ENCODE results near the gene AGAP1.

AGAP1 gene

DNA sequence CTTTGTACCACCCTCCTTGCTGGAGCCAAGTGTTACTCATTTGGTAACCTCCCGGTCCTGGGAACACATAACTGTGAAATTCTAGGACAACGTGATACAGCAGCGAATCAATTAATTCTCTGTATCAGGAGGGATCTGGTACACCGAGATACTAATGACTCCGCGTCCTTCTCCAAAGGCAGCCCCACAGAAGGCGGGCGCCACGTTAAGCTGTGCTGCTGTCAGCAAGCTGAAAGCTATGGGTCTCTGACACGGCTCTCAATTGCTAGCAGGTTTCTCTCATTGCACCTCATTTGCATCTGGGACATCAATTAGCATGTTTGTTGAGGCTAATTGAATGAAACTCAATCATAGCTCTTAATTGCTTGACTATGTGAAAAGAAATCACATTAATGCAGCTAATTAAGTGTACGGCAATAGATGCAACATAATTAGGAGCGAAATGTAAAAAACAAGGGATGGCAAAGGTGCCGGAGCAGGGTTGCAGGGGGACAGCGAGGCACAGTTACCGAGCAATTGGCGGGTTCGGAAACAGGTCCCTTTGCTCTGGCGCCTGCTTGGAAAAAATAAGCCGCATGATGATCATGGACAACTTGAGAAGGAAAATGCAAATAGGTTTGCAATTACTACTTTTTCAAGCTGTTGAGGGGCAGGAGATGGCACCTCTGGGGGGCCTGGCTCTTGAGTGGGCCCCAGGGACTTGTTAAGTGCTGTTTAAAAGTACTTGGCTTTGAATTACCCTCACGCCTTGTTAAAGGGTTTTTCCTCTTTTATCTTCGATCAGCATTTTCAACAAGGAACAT, 410.1 kb downstream of the AGAP1 start:
- DNase-seq, result peak; percentile 78

DNA sequence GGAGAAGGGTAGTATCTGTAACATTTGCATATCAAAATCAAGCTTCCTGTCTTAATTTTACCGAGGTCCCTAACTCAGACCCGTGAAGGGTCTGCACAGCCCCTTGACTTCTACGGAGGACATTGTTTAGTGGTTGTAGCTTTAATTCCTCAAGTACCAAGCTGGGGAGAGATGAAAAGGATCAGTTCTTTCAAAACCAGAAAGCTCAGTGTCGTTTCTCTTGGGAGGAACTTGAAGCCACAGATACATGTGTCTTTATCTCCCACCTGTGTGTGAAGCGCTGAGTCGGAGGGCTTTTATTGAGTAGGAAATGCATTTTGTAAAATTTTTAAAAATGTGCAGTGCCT, 410.7 kb downstream of the AGAP1 start:
- no peak for DNase-seq

DNA sequence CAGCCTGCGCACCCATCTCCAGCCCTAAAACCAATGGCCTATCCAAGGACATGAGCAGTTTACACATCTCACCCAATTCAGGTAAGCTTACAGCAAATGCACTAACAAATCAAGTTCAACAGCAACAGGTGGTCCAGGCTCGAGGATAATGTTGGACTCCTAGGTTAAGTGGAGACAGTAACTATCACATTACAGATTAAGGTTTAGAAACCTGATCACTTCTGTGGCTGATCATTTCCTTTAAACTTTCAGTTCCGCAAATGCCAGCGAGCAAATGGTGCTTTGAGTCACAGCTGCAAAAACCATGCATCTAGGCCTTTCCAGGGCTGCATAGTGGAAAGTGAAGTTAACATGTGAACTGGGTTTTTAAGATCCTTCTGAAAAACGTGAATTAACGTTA, 415.0 kb downstream of the AGAP1 start:
- DNase-seq, result peak; percentile 47

- DNase-seq, result no peak
Observed at GRCh38 chr2:235909358-235909757, 415.5 kb downstream of the AGAP1 start.

- DNase-seq, result no peak
Observed at GRCh38 chr2:235910067-235910466, 416.2 kb downstream of the AGAP1 start.

GRCh38 chr2:235911125-235911524, 417.3 kb downstream of the AGAP1 start:
- DNase-seq, result no peak

GRCh38 chr2:235911633-235912233, 417.9 kb downstream of the AGAP1 start:
- no peak for DNase-seq

DNA sequence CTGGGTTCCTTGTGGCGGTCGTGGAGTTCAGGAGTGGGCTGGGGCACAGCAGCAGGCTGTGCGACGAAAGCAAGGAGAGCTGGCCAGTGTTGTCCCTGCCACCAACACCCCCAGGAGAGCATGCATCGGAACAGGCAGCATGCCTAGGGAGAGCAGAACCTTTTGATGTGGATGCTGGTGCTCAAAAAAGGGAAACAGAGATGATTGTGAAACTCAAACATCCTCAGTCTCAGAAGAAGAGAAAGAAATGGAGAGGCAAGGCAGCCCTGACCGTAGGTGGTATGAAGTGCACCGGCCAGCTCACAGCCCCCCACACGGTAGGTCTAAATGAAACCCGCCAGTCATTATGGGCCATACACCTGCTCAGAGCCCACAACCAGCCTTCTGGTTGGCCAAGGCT, 420.9 kb downstream of the AGAP1 start:
- DNase-seq, result no peak

GRCh38 chr2:235917506-235917905, 423.7 kb downstream of the AGAP1 start:
- DNase-seq, result no peak

GRCh38 chr2:235918876-235919275, 425.0 kb downstream of the AGAP1 start:
- no peak for DNase-seq

GRCh38 chr2:235920216-235920865, 426.5 kb downstream of the AGAP1 start:
- DNase-seq, result no peak

- DNase-seq, result no peak
Observed at GRCh38 chr2:235921508-235922191, 427.8 kb downstream of the AGAP1 start.

DNA sequence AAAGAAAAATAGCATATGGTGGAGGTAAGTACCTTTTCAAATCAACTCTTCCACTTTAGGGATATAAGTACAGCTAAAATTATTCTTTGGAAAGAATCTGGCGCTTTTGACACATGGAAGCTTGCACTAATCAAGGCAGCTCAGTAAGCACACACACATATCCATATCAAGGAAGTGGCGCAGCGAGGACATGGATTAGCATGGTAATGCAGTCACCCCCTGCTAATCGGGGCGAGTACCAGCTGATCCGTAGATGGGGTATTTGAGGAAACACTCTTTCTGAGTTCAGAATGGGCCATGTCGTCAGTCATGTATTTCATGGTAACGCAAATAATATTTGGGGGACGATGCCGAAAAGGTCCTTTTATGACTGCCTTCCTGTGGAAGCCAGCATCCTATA, 429.0 kb downstream of the AGAP1 start:
- no peak for DNase-seq

DNA sequence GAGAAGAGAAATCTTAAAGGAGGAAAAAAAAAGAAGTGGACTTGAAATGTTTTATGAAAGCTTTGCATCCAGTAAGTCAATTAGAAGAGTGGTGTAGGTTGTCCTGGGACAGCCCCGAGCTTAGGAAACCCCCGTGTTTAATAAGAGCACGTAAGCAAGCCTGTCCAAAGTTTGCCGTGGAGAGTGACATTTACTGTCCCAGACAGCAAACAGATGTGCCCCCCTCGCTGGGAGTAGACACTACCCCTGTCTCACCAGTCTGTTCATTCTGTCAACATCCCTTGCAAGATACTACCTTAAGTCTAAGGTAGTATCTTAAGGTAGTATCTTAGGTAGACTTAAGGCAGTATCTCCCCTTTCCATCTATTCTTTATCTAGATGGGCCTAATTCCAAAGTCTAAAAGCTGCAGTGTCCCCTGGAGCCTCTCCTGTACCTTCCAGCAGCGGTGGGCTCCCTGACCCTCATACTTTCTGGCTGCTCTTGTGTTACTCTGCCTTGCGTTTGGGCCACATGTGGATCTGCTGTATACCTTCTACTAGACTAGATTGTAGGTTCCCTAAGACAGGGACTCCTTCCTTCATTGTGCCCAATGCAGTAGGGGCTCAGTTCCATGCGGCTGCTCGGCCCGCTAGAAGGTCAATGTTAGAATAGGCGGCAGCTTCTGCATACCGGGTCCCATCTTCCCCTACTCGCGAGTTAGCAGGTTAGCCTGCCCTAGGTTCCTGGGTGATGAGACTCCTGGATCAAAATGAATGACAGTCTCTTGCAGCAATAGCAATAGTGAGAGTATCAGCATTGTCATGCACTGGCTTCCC, 430.2 kb downstream of the AGAP1 start:
- no peak for DNase-seq

DNA sequence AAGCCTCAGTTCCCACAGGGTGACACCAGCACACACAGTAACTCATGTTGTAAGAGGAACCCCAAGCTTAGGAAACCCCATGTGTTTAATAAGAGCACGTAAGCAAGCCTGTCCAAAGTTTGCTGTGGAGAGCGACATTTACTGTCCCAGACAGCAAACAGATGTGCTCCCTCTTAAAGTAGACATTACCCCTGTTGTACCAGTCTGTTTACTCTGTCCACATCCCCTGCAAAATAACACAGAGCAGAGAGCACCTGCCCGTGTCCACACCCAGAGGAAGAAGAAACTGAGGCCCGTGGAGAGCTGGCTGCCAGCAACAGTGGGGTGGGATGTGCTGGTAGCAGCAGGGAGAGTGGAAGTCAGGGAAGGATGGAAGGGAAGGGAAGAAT, 430.8 kb downstream of the AGAP1 start:
- DNase-seq, result no peak

- DNase-seq, result no peak
Observed at GRCh38 chr2:235925250-235925919, 431.5 kb downstream of the AGAP1 start.

GRCh38 chr2:235926229-235926628, 432.4 kb downstream of the AGAP1 start:
- DNase-seq, result no peak

DNA sequence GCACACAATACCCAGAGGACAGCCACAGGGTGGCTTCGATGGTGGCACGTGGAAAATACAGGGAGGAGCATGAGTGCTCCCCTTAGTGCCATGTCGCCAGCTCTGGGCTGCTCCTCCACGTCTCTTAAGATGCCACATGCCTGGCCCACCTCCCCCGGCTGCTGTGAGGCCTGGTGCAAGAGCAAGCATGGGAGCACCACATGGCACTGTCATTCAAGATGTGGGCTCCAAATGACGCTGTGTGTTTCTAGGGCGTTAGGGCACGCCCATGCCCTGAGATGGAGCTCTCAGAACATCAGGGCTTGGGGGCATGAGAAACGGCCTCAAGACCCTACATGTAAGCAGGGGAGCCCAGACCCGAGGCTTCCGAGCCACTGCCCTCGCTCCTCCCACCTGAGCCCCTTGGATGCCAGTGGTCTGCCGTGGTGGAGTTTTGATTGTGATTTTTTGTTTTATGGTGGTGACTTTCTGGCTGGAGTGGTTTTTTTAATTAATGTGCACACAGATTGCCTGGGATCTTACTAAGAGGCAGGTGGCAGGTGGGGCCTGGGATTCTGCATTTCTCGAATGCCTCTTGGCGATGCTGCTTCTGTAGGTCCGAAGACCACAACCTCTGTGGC, 435.0 kb downstream of the AGAP1 start:
- DNase-seq, result no peak

DNA sequence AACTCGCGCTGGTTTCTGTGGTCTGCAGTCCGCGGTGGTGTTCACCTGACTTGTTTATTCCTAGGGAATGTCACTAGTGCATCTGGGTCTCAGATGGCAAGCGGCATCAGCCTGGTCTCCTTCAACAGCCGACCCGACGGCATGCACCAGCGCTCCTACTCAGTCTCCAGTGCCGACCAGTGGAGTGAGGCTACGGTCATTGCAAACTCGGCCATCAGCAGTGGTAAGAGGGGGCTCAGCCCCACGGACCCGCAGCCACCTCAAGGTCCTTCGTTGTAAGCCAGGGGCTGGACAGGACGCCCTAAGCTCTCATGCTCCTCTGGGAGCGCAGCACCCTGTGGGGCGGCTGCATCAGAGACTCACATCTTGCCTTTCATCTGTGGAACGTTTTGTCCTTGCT, 436.9 kb downstream of the AGAP1 start:
- no peak for DNase-seq

GRCh38 chr2:235931676-235932075, 437.8 kb downstream of the AGAP1 start:
- DNase-seq, result no peak

DNA sequence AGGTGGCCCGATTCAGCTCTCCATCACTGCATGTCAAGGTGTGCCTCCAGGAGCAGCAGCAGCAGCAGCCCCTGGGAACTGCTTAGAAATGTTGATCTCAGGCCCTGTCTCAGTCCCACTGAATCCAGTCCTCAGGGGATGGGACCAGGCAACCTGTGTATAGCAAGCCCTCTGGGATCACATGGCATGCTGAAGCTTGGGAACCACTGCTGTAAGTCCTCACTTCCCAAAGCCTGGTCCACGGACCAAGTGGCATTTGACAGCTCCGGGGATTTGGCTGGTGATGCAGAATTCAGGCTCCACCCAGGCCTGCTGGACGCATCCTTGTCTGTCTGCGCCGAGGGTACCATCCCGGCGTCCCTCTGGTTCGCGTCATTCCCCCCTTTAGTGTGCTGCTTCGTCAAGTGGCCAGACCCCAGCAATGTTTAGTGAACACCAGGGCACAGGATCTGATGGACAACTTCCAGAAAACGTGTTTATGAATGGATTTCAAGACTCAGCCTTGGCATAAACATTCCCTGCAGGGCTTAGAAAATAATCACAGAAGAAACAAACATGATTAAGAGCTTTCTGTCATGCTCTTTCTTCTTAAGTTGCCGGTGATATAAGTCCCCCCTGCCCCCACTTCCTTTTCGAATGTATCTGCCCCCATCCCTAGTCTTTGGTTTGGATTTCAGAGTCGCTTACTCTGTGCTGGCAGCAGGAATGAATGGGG, 440.4 kb downstream of the AGAP1 start:
- DNase-seq, result no peak
